GM20000 (cell line): ENCODE data around the gene CEP112.

Source experiments
- DNase-seq: peaks from one replicate; pipeline ENCODE4 v3.0.0; 2012; ENCODE audit warnings: low spot score
- CTCF ChIP-seq: IDR thresholded peaks from 2 replicates; pipeline ENCODE4 v1.5.1; 2012; ENCODE audit warnings: mild to moderate bottlenecking, control low read depth; ENCODE audit errors: extremely low read depth, missing control alignments

Gene CEP112

GRCh38 chr17:65712383-65713267 lies 479.3 kb downstream of the CEP112 start:
- TF ChIP-seq CTCF = no peak
- no peak for DNase-seq

- no peak for DNase-seq
Measured at GRCh38 chr17:65711671-65712276, 480.2 kb downstream of the CEP112 start.

GRCh38 chr17:65707780-65708179 lies 484.2 kb downstream of the CEP112 start:
- DNase-seq = no peak
- no peak for TF ChIP-seq CTCF

More at GRCh38 chr17:65711671-65712276, 480.2 kb downstream of the CEP112 start:
- no peak for TF ChIP-seq CTCF

- DNase-seq = no peak
Measured at GRCh38 chr17:65704731-65705130, 487.2 kb downstream of the CEP112 start.

GRCh38 chr17:65703891-65704290 lies 488.0 kb downstream of the CEP112 start:
- no peak for DNase-seq
- TF ChIP-seq CTCF = no peak

More at GRCh38 chr17:65704731-65705130, 487.2 kb downstream of the CEP112 start:
- no peak for TF ChIP-seq CTCF

GRCh38 chr17:65699459-65699858 lies 492.5 kb downstream of the CEP112 start:
- DNase-seq = no peak
- no peak for TF ChIP-seq CTCF

GRCh38 chr17:65698381-65699061 lies 493.4 kb downstream of the CEP112 start:
- no peak for TF ChIP-seq CTCF
- no peak for DNase-seq
